Fibroblast of lung (primary cell): ENCODE data around the gene FMNL2.

ENCODE experiments used
- EZH2 ChIP-seq: IDR thresholded peaks from 2 replicates; pipeline ENCODE4 v1.5.1; 2012; ENCODE audit warnings: low read length, control low read depth, mild to moderate bottlenecking; ENCODE audit errors: missing control alignments
- TF ChIP-seq, protein P1 (sequence below), 2 donors: IDR thresholded peaks in 1 of 2; conservative IDR thresholded peaks in 1 of 2; 1 replicate in 1 of 2; 2 replicates in 1 of 2; pipeline ENCODE4 v1.5.1; 2011 to 2012; ENCODE audit warnings: low read length in 2 of 2, control low read depth in 1 of 2, inconsistent platforms in 1 of 2, low read depth in 1 of 2, mild to moderate bottlenecking in 1 of 2

GRCh38 chr2:152298754-152299153 lies 36.2 kb upstream of the FMNL2 start:
- TF ChIP-seq, protein P1, sequence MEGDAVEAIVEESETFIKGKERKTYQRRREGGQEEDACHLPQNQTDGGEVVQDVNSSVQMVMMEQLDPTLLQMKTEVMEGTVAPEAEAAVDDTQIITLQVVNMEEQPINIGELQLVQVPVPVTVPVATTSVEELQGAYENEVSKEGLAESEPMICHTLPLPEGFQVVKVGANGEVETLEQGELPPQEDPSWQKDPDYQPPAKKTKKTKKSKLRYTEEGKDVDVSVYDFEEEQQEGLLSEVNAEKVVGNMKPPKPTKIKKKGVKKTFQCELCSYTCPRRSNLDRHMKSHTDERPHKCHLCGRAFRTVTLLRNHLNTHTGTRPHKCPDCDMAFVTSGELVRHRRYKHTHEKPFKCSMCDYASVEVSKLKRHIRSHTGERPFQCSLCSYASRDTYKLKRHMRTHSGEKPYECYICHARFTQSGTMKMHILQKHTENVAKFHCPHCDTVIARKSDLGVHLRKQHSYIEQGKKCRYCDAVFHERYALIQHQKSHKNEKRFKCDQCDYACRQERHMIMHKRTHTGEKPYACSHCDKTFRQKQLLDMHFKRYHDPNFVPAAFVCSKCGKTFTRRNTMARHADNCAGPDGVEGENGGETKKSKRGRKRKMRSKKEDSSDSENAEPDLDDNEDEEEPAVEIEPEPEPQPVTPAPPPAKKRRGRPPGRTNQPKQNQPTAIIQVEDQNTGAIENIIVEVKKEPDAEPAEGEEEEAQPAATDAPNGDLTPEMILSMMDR (conservative IDR thresholded peaks at IDR 0.05 in 1 of 2, IDR thresholded peaks at IDR 0.05 in 1 of 2; ENCODE audit: low read depth in 1 of 2, low read length in 2 of 2), result no peak
- TF ChIP-seq EZH2, result no peak
